HG03025 (cell line): Measurements from ENCODE around the gene ETV3.

Experiments
- ATAC-seq: cut with Tn5 transposase; IDR thresholded peaks from one replicate; pipeline ENCODE4 v1.9.1; 2021; ENCODE audit warnings: mild to moderate bottlenecking, moderate library complexity; ENCODE audit not compliant: unreplicated experiment, low FRiP score

The ETV3 gene

DNA sequence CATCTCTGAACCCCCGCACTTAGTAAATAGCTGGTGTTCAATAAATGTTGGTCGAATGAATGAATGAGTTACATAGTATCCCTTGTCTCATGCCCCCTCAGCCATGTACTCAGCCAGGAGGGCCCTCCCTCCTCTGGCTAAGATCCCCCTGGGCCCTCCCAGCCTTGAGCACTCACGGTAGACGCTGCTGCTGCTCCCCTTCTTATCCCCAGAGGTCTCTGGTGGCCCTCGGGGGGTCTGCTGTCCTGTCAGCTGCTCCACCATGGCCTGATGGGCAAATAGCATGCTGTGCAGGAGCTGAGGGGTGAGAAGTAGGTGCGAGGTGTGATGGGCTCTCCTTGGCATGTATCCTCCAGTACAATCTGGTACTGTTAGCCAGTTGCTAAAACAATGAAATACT lies 40.5 kb downstream of the ETV3 start:
- no peak for ATAC-seq

GRCh38 chr1:157096881-157097280 lies 41.3 kb downstream of the ETV3 start:
- no peak for ATAC-seq

DNA sequence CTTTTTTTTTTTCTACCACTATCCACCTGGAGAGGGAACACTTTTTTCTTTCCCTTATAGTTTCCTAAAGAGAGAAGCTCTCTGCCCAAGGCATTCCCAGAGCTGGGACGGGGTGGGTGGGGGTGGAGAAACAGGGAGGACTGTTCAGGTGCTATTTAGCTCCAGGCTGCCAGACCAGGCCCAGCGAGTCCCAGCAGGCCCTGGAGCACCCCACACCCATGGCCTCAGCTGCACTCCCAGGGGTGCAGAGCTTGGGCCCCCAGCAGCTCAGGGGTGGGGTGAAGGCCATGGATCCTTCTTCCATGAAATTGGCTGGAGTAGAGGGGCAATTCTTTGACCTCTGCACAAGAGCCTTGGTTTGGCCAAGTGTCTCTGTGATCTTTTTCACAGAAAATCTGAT lies 42.6 kb downstream of the ETV3 start:
- no peak for ATAC-seq

DNA sequence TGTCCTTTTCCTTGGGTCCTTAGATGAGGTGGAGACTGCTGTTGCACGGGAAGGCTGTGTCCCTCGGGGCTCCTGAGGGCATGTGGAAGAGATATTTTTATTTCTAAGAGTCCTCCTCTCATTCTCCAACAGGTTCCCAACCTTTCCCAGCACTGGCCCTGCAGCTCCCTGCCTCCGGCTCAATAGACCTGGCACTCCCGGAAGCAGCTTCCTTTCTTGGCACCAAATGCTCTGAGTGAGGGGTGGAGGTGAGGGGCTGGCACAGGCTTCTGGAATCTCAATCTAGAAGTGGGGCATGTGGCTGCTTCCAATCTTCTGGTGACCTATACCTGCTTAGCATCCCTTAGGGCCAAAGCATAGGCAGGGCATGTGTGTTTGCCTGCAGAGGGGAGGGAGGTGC lies 43.1 kb downstream of the ETV3 start:
- ATAC-seq: no peak

DNA sequence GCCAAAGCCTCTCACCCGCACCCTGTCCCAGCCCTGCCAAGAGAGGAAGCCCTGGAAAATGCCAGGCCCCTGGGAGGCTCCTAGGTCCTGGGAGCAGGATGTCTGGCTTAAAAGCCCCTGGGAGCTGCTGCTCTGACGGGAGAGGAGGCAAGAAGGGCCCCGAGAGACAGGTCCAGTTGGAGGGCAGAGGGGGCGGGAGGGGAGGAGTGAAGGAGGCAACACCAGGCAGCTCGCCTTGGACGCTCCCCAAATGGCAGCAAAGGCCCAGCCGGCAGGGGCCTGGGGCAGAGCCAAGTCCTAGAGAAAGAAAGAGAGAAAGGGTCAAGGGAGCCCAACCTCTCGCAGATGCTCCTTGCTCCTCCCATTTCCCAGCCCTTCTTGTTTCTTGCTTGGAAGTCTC lies 45.4 kb downstream of the ETV3 start:
- no peak for ATAC-seq

GRCh38 chr1:157091668-157092273 lies 46.4 kb downstream of the ETV3 start:
- ATAC-seq: no peak

DNA sequence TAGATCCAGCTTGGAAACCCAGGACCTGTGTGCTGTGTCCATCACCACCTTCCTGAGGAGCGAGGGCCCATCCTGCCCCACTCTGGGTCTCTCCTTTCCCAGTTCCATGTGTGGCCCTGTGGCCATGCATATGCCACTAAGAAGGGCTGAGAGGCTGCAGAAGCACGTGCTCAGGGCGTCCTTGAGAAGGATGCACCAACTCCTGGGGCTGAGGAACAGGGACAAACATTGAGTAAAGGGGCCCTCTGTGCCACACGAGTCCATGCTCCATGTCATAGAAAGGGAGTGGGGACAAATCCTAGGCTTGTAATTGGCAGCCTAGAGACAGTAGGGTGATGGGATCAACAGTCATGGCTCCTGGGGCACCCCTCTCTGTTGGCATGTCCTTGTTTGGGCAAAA lies 47.0 kb downstream of the ETV3 start:
- ATAC-seq: no peak

DNA sequence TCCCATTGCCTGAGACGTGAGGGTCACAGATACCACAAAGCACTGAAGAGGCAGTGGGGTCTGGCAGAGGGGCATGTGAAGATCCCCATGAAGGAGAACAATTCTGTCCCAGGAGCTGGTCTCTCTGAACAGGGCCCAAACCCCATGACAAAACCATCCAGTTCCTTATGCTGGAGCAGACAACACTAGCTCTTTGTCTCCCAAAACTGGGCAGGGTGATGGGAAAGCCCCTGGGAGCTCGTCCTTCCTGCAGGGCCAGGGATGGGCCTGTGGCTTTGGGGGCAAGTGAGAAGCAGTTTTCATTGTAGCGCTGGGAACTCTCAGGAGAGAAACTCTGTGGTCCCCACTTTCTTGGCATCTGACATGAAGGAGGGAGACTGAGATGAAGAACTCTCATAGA lies 47.4 kb downstream of the ETV3 start:
- ATAC-seq: no peak

DNA sequence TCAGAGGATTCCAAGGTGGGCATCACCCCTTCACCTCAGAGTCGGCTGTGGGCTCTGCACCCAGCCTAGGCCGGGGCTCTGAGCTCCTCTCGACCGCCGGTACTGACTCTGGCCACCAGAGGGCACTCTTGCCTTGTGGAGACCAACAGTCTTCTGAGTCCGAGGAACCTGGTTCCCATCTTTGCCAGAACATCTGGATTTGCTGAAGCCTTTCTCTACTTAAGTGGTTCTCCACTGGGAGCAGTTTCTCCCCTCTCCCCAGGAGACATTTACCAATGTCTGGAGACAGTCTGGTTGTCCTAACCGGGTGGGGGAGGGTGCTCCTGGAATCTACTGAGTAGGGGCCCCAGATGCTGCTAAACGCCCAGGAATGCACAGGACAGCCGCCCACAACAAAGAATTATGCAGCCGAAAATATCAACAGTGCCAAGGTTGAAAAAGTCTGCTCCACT lies 48.0 kb downstream of the ETV3 start:
- no peak for ATAC-seq

- no peak for ATAC-seq
These were observed 48.4 kb downstream of the ETV3 start for GRCh38 chr1:157089789-157090188.

DNA sequence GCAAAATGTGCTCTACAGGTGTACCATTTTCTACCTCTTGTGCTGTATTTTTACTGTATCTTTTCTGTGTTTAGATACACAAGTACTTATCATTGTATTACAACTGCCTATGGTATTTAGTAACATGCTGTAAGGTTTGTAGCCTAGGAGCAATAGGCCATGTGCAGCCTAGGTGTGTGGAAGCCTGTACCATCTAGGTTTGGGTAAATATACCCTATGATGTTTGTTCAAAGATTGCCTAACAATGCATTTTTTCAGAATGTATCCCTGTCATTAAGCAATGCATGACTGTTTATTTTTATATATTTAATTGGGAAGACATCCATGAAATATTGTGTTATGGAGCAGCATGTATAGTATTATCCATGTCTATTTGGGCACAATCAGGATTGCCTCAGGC lies 49.6 kb downstream of the ETV3 start:
- ATAC-seq: no peak

GRCh38 chr1:157087030-157087429 lies 51.2 kb downstream of the ETV3 start:
- ATAC-seq: no peak

DNA sequence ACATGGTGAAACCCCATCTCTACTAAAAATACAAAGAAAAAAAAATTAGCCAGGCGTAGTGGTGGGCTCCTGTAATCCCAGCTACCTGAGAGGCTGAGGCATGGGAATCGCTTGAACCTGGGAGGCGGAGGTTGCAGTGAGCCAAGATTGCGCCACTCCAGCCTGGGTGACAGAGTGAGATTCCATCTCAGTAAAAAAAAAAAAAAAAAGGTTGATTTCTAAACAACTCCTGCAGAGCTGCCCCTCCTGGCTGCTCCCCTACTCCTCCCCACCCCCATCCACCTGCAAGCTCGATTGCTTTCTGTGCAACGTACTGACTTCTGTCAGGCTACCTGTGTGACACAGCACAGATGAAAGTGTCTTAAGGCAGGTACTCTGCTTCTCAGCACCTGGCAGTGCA lies 51.9 kb downstream of the ETV3 start:
- ATAC-seq: no peak

DNA sequence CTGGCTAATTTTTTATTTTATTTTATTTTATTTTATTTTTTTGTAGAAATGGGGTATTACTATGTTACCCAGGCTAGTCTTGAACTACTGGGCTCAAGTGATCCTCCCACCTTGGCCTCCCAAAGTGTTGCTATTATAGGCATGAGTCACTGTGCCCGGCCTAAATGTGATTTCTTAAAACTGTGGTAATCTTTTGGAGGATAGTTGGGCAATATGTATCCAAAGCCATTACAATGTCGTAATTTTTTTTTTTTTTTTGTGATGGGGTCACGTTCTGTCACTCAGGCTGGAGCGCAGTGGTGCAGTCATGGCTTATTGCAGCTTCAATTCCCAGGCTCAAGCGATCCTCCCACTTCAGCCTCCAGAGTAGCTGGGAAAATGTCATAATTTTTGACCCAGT lies 52.8 kb downstream of the ETV3 start:
- ATAC-seq: no peak

DNA sequence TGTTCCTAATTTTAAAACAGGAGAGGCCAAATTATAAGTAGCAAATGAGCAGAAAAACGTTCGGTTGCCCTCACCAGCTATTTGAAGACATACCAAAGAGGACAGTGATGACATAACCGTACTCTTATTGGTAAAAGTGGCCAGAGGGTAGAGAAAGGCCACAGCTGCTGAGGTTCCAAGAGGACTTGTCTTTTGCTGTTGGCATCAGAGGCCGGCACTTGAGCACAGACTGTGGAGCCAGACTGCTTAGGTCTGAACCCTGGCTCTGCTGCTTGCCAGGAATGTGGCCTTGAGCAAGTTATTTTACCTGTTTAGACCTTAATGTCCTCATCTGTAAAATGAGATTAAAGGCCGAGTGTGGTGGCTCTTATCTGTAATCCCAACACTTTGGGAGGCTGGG lies 53.5 kb downstream of the ETV3 start:
- ATAC-seq: no peak

DNA sequence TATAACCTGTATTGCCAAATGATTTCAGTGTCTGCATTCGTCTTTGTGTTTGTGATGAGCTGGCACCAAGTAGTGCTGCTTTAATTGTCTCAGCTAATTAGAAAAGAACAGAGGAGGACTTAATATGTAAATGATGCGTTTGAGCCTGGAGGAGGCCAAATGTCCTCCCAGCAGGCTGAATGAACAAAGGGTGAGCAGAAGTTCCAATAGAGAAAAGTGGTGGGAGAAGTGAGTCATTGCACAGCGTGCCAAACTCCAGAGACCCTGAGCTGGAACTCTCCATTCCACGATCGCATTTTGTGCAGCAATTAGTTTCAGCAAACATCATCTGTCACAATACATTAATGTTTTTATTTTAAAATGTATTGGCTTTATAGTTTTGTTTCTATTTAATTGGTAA lies 56.5 kb downstream of the ETV3 start:
- ATAC-seq: no peak

- ATAC-seq: no peak
These were observed 57.5 kb downstream of the ETV3 start for GRCh38 chr1:157080714-157081113.

- no peak for ATAC-seq
These were observed 60.8 kb downstream of the ETV3 start for GRCh38 chr1:157077394-157077793.

DNA sequence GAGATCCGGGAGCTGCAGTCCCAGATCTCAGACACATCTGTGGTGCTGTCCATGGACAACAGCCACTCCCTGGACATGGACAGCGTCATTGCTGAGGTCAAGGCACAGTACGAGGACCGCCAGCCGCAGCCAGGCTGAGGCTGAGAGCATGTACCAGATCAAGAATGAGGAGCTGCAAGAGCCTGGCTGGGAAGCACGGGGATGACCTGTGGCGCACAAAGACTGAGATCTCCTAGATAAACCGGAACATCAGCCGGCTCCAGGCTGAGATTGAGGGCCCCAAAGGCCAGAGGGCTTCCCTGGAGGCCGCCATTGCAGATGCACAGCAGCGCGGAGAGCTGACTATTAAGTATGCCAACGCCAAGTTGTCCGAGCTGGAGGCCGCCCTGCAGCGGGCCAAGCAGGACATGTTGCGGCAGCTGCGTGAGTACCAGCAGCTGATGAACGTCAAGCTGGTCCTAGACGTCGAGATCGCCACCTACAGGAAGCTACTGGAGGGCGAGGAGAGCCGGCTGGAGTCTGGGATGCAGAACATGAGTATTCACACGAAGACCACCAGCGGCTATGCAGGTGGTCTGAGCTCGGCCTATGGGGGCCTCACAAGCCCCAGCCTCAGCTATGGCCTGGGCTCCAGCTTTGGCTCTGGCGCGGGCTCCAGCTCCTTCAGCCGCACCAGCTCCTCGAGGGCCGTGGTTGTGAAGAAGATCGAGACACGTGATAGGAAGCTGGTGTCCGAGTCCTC lies 64.1 kb downstream of the ETV3 start:
- ATAC-seq: no peak
